Stimulated activated CD8-positive, alpha-beta memory T cell treated with anti-CD3 and anti-CD28 coated beads, Interleukin-7, amount 100 ng/mL, for 1 hour (primary cell): ENCODE results near the gene NME9.

Source experiments
- DNase-seq, 2 donors: peaks; one replicate each; pipeline ENCODE4 v3.0.0-alpha.2; 2020; ENCODE audit warnings: low read depth in 2 of 2

NME9 gene

GRCh38 chr3:138362538-138362937 is 32.9 kb upstream of the NME9 start:
- no peak for DNase-seq

GRCh38 chr3:138361561-138361971 is 31.9 kb upstream of the NME9 start:
- no peak for DNase-seq

- DNase-seq, result no peak
These were observed 31.3 kb upstream of the NME9 start for GRCh38 chr3:138360869-138361525.

- DNase-seq, result no peak
These were observed 30.5 kb upstream of the NME9 start for GRCh38 chr3:138359919-138360868.

- no peak for DNase-seq
These were observed 29.7 kb upstream of the NME9 start for GRCh38 chr3:138359148-138359918.

GRCh38 chr3:138356730-138357405 is 27.2 kb upstream of the NME9 start:
- DNase-seq, result no peak

GRCh38 chr3:138355071-138355470 is 25.4 kb upstream of the NME9 start:
- DNase-seq, result no peak

- no peak for DNase-seq
These were observed 24.7 kb upstream of the NME9 start for GRCh38 chr3:138354376-138354775.

- no peak for DNase-seq
These were observed 22.4 kb upstream of the NME9 start for GRCh38 chr3:138351916-138352550.

- DNase-seq, result no peak
These were observed 21.5 kb upstream of the NME9 start for GRCh38 chr3:138351151-138351550.

- DNase-seq, result no peak
These were observed 20.4 kb upstream of the NME9 start for GRCh38 chr3:138349926-138350665.

GRCh38 chr3:138348754-138349739 is 19.4 kb upstream of the NME9 start:
- no peak for DNase-seq

- no peak for DNase-seq
These were observed 18.5 kb upstream of the NME9 start, which contains the start of gene MRAS for GRCh38 chr3:138347960-138348753. MRAS (plus strand) TSS chr3:138348579; CDS start chr3:138372884, 24,305 bp downstream.

- DNase-seq, result no peak
These were observed 15.1 kb upstream of the NME9 start for GRCh38 chr3:138344754-138345153.

- no peak for DNase-seq
These were observed 10.9 kb upstream of the NME9 start for GRCh38 chr3:138340511-138340910.

GRCh38 chr3:138338811-138339210 is 9.2 kb upstream of the NME9 start:
- DNase-seq, result no peak

- DNase-seq, result no peak
These were observed 8.6 kb upstream of the NME9 start for GRCh38 chr3:138338244-138338643.

GRCh38 chr3:138336454-138336999 is 6.9 kb upstream of the NME9 start:
- no peak for DNase-seq
